ENCODE data around the gene SLC3A2.

SLC3A2 gene

GRCh38 chr11:62883673-62884072 is 3.0 kb downstream of the SLC3A2 start:
- no peak for TF ChIP-seq CTCF (IDR thresholded peaks at IDR 0.05; ENCODE audit: low read depth, low read length, missing control alignments)
- peak overlapping the region; percentile 95 for H3K4me3 ChIP-seq (replicated peaks; ENCODE audit: low read depth, low read length)
- DNase-seq (ENCODE audit: extremely low read depth, low read depth), result no peak

GRCh38 chr11:62885137-62885750 is 4.5 kb downstream of the SLC3A2 start:
- no peak for DNase-seq (ENCODE audit: extremely low read depth, low read depth)
- no peak for TF ChIP-seq CTCF (IDR thresholded peaks at IDR 0.05; ENCODE audit: low read depth, low read length, missing control alignments)
- peak overlapping the region; percentile 17 for H3K4me3 ChIP-seq (replicated peaks; ENCODE audit: low read depth, low read length)

GRCh38 chr11:62888406-62888805 is 7.7 kb downstream of the SLC3A2 start:
- no peak overlapping the region for H3K4me3 ChIP-seq (replicated peaks; ENCODE audit: low read depth, low read length)
- no peak for DNase-seq (ENCODE audit: extremely low read depth, low read depth)
- no peak for TF ChIP-seq CTCF (IDR thresholded peaks at IDR 0.05; ENCODE audit: low read depth, low read length, missing control alignments)

GRCh38 chr11:62889126-62889483 is 8.4 kb downstream of the SLC3A2 start:
- no peak overlapping the region for H3K4me3 ChIP-seq (replicated peaks; ENCODE audit: low read depth, low read length)
- TF ChIP-seq CTCF (IDR thresholded peaks at IDR 0.05; ENCODE audit: low read depth, low read length, missing control alignments), result no peak
- no peak for DNase-seq (ENCODE audit: extremely low read depth, low read depth)

- no peak for DNase-seq (ENCODE audit: extremely low read depth, low read depth)
- no peak overlapping the region for H3K4me3 ChIP-seq (replicated peaks; ENCODE audit: low read depth, low read length)
- no peak for TF ChIP-seq CTCF (IDR thresholded peaks at IDR 0.05; ENCODE audit: low read depth, low read length, missing control alignments)
Measured at GRCh38 chr11:62889484-62890437, 9.1 kb downstream of the SLC3A2 start.

- DNase-seq (ENCODE audit: extremely low read depth, low read depth), result no peak
- no peak for TF ChIP-seq CTCF (IDR thresholded peaks at IDR 0.05; ENCODE audit: low read depth, low read length, missing control alignments)
- no peak overlapping the region for H3K4me3 ChIP-seq (replicated peaks; ENCODE audit: low read depth, low read length)
Measured at GRCh38 chr11:62892077-62892922, 11.6 kb downstream of the SLC3A2 start.
